ENCODE results near the gene LRCH4. TPM values are rescaled to one million over a fixed set of nuclear protein-coding genes. Genes with fewer than 3 reads are reported as not detected.

The LRCH4 gene
- total RNA-seq, 1 donor from 2014 or later, result 26.6 TPM

DNA sequence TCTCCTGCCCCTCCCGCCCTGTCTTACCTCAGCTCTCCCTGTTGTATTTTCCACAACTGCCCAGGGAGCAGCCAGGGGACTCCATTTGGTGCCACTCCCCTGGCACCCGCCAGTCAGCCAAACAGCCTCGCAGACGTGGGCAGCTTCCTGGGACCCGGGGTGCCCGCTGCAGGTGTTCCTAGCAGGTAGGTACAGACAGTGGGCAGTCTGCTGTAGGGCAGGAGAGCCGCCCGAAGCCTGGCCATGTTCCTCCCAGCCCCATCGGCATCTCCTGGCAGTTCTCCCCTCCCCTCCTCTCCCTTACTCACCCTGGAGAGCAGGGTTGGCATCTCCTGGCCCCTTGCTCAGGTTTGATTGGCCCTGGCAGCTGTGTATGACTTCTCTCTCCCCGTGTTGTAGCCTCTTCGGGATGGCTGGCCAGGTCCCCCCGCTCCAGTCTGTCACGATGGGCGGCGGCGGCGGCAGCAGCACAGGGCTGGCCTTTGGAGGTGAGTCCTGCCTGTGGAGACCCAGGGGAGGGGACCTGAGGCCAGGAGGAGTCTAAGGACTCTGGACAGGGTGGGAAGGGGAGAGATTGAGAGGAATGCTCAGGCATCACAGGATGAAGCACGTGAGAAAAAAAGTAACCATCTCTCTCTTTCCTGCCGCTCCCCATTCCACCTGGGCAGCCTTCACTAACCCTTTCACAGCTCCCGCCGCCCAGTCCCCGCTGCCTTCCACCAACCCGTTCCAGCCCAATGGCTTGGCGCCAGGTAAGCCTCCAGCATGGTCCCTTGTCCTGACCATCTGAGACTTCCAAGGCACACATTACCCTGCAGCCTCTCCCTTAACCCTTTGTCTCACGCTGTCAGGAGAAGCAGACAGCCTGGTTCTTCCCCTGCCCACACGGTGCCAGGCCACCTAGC, 23.5 kb downstream of the LRCH4 start:
- H3K4me1 ChIP-seq, result no peaks in the 10 kb centered on the region
- no peaks in the 10 kb centered on the region for H3K27me3 ChIP-seq (ENCODE audit: low read depth)
- intact Hi-C loops (cut with micrococcal nuclease), result no loop called here
- no peak for DNase-seq
- H3K36me3 ChIP-seq, result peaks cover 9% of the 10 kb centered on the region
- TF ChIP-seq CTCF (IDR thresholded peaks at IDR 0.05; ENCODE audit: borderline replicate concordance), result no peak
- H3K9me3 ChIP-seq (replicated peaks), result no peaks in the 10 kb centered on the region
- no peak overlapping the region for H3K27ac ChIP-seq (replicated peaks)
- no peak overlapping the region for H3K4me3 ChIP-seq

- H3K36me3 ChIP-seq, result peaks cover 14% of the 10 kb centered on the region
Observed at GRCh38 chr7:100561491-100562194, 24.3 kb downstream of the LRCH4 start.

GRCh38 chr7:100559127-100559526, 26.8 kb downstream of the LRCH4 start:
- Histone ChIP-seq H3K27me3 (ENCODE audit: low read depth) (no peaks in the 10 kb centered on the region), H3K9me3 (replicated peaks) (no peaks in the 10 kb centered on the region), H3K4me1 (no peaks in the 10 kb centered on the region), H3K36me3 (peaks cover 37% of the 10 kb centered on the region), H3K4me3 (no peak overlapping the region), H3K27ac (replicated peaks) (no peak overlapping the region)
- intact Hi-C loops (cut with micrococcal nuclease), result no loop called here
- no peak for TF ChIP-seq CTCF (IDR thresholded peaks at IDR 0.05; ENCODE audit: borderline replicate concordance)
- DNase-seq, result no peak

More at GRCh38 chr7:100561491-100562194, 24.3 kb downstream of the LRCH4 start:
- Histone ChIP-seq H3K9me3 (replicated peaks) (no peaks in the 10 kb centered on the region), H3K4me1 (no peaks in the 10 kb centered on the region), H3K27me3 (ENCODE audit: low read depth) (no peaks in the 10 kb centered on the region), H3K4me3 (no peak overlapping the region), H3K27ac (replicated peaks) (no peak overlapping the region)
- TF ChIP-seq CTCF (IDR thresholded peaks at IDR 0.05; ENCODE audit: borderline replicate concordance), result no peak
- intact Hi-C loops (cut with micrococcal nuclease), result no loop called here
- no peak for DNase-seq

DNA sequence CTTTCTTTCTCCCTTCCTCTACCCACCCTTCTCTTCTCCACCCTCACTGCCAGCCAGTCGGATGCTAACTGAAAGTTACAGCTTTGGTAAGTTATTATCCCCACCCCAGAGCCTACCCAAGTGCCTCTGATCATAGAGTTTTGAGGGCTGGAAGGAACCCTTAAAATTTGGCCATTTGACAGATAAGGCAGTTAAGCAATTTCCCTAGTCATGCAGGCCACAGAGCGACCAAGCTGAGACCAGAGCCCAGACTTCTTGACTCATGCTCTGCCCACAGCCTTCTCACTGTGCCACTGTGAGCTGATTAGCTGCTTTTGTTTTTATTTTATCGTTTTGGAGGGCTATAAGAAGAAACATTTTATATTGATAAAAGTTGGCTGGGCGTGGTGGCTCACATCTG, 29.4 kb downstream of the LRCH4 start:
- Histone ChIP-seq H3K4me1 (no peaks in the 10 kb centered on the region), H3K36me3 (peaks cover 54% of the 10 kb centered on the region)
- TF ChIP-seq CTCF (IDR thresholded peaks at IDR 0.05; ENCODE audit: borderline replicate concordance), result no peak

DNA sequence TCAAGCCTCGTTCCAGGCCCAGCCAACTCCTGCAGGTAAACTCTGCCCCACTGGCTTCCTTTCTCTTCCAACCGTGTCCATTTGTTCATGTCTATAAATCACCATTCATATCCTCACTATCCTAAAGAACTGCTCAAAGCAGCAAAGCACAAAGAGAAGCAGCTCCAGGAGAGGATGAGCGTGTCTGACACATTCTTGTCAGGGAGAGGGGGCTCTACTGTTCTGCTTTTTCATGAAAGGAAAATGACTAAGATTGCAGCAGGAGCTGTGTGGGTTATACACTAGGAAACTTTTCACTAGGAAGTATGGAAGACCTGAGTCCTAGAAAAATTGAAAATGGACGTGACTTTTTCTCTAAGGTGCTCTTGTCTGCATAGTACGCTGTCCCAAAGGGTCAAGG, 30.2 kb downstream of the LRCH4 start:
- Histone ChIP-seq H3K27ac (replicated peaks) (no peak overlapping the region), H3K27me3 (ENCODE audit: low read depth) (no peaks in the 10 kb centered on the region), H3K4me3 (no peak overlapping the region), H3K4me1 (no peaks in the 10 kb centered on the region), H3K9me3 (replicated peaks) (no peaks in the 10 kb centered on the region), H3K36me3 (peaks cover 62% of the 10 kb centered on the region)
- DNase-seq, result no peak
- TF ChIP-seq CTCF (IDR thresholded peaks at IDR 0.05; ENCODE audit: borderline replicate concordance), result no peak
- intact Hi-C loops (cut with micrococcal nuclease), result no loop called here

More for the DNA sequence above, 29.4 kb downstream of the LRCH4 start:
- Histone ChIP-seq H3K27me3 (ENCODE audit: low read depth) (no peaks in the 10 kb centered on the region), H3K27ac (replicated peaks) (no peak overlapping the region), H3K4me3 (no peak overlapping the region), H3K9me3 (replicated peaks) (no peaks in the 10 kb centered on the region)
- DNase-seq, result no peak
- intact Hi-C loops (cut with micrococcal nuclease), result no loop called here

Measured in left ventricle myocardium inferior (tissue), 1 donor.